Measurements from ENCODE around the gene PCDH12.

The PCDH12 gene

GRCh38 chr5:141917760-141918159 lies 40.2 kb downstream of the PCDH12 start:
- no peak for DNase-seq
- intact Hi-C loops (cut with DNase I), result no loop called here

DNA sequence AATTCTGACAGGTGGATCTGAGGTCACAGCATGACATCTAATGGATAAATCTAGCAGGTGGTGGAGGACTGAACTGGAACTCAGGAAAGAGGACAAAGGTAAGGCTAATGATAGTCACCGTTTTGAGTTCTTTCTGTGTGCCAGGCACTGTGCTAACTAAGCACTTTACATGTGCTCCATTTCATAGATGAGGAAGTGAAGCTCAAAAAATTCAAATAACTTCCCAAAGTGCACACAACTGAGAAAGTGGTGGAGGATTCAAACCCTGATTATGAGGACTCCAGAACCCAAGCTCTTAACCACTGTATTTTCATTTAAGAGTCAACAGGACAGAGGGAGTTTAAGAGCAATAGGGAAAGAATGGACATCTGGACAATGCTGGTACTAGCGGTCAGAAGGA lies 41.5 kb downstream of the PCDH12 start:
- intact Hi-C loops (cut with DNase I), result no loop called here
- DNase-seq, result no peak

DNA sequence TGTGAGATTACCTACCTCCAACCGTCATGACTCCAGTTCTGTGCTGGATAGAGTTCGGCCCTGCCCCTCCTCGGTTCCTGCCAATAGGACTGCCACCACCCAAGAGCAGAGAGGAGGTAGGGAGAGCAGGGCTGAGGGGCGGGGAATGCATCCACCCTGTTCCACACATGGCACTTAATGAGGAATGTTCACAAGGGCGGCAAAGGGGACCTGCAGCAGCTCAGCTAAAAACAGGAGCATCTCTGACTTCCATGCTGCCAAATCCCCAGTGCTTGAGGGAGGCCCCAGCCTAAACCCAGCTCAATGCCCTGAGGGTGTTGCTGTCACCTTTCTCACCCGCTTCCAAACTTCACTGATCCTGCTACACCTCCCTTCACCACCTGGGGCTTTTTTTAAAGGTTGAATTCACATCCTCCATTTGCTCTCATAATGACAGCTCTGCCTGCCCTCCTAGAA lies 42.1 kb downstream of the PCDH12 start:
- DNase-seq, result peak in 8 of 42 donors; percentile 6 to 38 (median 25)
- intact Hi-C loops (cut with DNase I), result no loop called here

GRCh38 chr5:141914797-141915196 lies 43.2 kb downstream of the PCDH12 start:
- no peak for DNase-seq
- intact Hi-C loops (cut with DNase I), result no loop called here

DNA sequence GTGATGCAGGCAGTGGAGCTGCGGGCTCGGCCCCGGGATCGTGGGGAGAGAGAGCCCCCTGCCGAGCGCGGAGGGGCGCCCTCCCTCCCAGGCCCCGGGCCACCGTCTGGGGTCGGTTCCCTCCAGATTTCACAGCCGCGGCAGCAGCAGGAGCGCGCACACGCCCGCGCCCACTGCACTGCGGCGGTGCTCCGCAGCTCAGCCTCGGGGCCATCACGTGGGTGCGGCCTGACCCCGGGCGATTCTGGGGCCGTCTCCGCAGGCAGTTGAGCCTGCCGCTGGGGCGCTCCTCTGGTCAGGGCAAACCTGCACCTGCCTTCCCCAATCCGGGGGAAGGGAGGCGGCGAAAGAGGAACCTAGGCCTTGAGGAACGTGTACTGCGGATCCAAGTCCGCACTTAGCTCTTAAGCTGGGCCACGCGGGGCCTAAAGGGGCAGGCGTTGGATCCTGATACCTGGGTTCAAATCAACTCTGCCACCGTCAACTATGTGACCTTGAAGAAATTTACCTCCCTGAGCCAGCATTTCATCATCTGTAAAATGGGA lies 43.7 kb downstream of the PCDH12 start:
- intact Hi-C loops (cut with DNase I), result no loop called here
- DNase-seq, result peak; percentile 18 to 85 (median 72)

GRCh38 chr5:141913560-141914198 lies 44.3 kb downstream of the PCDH12 start:
- DNase-seq, result peak in 40 of 42 donors; percentile 17 to 79 (median 55)
- intact Hi-C loops (cut with DNase I), result no loop called here

- intact Hi-C loops (cut with DNase I), result no loop called here
- no peak for DNase-seq
Observed at GRCh38 chr5:141910271-141910673, 47.7 kb downstream of the PCDH12 start.

DNA sequence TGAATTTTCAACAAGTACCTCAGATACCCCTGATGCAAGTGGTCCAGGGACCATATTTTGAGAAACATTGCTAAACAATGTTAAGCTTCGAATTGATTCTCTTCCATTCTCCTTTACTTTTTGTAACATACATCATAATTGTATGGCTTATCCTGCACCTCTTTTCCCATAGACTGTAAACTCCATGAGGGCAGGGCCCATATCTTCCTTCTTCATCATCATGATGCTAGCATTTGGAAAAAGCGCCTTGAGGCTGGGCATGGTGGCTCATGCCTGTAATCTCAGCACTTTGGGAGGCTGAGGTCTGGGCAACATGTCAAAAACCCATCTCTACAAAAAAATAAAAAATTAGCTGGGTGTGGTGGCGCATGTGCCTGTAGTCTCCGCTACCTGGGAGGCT lies 48.8 kb downstream of the PCDH12 start:
- DNase-seq, result no peak
- intact Hi-C loops (cut with DNase I), result no loop called here

DNA sequence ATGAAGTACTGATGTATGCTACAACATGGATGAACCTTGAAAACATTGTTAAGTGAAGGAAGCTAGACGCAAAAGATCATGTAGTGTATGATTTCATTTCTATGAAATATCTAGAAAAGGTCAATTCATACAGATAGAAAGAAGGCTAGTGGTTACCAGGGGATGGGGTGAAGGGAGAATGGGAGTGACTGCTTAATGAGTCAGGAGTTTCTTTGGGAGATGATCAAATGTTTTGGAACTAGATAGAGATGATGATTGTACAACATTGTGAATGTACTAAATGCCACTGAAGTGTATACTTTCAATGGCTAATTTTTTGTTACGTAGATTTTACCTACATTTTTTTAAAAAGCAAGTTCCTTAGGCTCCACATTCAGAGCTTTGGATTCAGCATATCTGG lies 49.2 kb downstream of the PCDH12 start:
- no peak for DNase-seq
- intact Hi-C loops (cut with DNase I), result no loop called here

DNA sequence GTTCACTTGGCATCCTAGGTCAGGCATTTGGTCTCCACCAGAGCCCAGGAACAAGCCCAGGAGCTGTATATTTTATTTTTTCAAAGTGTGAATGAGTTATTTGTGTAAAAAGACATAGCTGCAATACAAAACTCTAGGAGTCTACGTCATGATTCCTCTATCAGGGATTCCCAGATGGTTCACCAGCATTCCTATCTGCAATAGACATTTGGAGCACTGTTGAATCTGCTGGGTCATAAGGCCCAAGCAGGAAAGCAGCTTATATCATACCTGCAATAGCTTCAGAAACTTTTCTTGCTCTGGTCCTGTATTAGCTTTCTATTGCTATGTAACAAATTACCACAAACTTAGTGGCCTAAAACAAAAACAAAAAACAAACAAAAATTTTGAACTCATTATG lies 51.0 kb downstream of the PCDH12 start:
- DNase-seq, result no peak
- intact Hi-C loops (cut with DNase I), result no loop called here

DNA sequence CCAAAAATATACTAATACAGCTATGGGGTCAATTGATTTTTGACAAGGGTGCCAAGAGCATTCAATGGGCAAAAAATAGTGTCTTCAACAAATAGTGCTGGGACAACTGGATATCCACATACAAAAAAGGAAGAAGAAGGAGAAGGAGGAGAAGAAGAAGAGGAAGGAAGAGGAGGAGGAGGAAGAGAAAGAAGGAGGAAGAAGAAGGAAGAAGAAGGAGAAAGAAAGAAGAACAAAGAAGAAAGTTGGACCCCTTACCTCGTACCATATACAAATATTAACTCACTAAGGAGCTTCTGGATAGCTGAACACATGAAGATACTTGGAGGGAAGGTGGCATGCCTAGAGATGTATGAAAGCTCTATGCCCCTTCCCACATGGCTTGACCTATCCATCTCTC lies 51.5 kb downstream of the PCDH12 start:
- intact Hi-C loops (cut with DNase I), result no loop called here

GRCh38 chr5:141904551-141904950 lies 53.5 kb downstream of the PCDH12 start:
- DNase-seq, result no peak
- intact Hi-C loops (cut with DNase I), result no loop called here

More for the DNA sequence above, 51.5 kb downstream of the PCDH12 start:
- no peak for DNase-seq

- DNase-seq, result no peak
- intact Hi-C loops (cut with DNase I), result no loop called here
Observed at GRCh38 chr5:141903261-141903660, 54.7 kb downstream of the PCDH12 start.

DNA sequence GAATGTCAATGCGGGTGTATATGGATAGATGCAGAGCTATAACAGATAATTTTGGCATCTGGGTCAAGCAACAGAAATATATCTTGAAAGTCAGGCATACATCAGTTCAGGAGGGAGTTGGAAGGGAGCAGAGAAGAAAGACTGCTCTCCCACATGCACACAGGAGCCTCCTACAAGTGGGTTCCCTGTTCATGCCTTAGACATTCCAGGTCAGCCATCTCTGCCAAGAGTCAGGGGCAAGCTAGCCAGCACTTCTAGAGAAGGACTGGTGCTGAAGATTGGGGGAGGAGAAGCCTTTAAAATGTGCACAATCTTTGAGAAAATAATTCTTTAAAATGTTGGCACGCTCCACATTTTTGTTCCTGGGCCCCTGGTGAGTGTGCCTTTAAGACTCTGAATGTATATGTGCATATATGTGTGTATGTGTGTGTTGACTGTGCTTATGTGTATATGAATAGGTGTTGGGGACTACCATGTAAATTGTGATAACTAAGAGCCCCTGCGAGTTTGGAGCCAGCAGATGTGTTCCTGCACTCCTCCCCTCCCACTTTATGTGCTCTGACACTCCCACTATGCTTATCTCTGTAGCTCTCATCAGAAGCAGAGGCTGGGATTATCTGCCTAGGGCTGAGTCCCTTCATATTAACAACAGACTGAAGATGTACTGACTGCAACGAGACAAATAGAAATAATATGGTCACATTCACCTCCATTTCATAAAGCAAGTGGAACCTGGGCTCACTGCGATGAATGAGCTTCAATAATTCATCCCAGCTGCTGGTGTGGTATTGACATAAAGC lies 55.8 kb downstream of the PCDH12 start:
- DNase-seq, result no peak
- intact Hi-C loops (cut with DNase I), result no loop called here

GRCh38 chr5:141898448-141899049 lies 59.5 kb downstream of the PCDH12 start:
- intact Hi-C loops (cut with DNase I), result no loop called here

GRCh38 chr5:141897425-141897824 lies 60.6 kb downstream of the PCDH12 start:
- intact Hi-C loops (cut with DNase I), result no loop called here

More at GRCh38 chr5:141898448-141899049, 59.5 kb downstream of the PCDH12 start:
- DNase-seq, result peak in 1 of 42 donors; percentile 33

More at GRCh38 chr5:141897425-141897824, 60.6 kb downstream of the PCDH12 start:
- DNase-seq, result no peak

Data from head of caudate nucleus (tissue), 42 donors.